HepG2 (cell line): ENCODE measurements around the gene B4GALT2. TPM values are rescaled to one million over a fixed set of nuclear protein-coding genes. Genes with fewer than 3 reads are reported as not detected.
A peak's percentile ranks its signal among the peaks of the same experiment; 100 is the strongest.

Source experiments
- CBX1 ChIP-seq: IDR thresholded peaks from one replicate; pipeline ENCODE4 v1.6.1; 2016; ENCODE audit warnings: antibody characterized with exemption, low read depth
- CSRNP1 ChIP-seq: sonication (generic); formaldehyde crosslinking; IDR thresholded peaks from 2 replicates; pipeline ENCODE4 v1.8.1; 2023; ENCODE audit warnings: mild to moderate bottlenecking, missing genetic modification reagents
- GABPB1 ChIP-seq: IDR thresholded peaks from 2 replicates; pipeline ENCODE4 v1.6.1; 2016; ENCODE audit warnings: mild to moderate bottlenecking, missing genetic modification reagents, moderate library complexity, missing compliant biosample characterization
- GATAD2A ChIP-seq: IDR thresholded peaks from 2 replicates; pipeline ENCODE4 v1.6.1; 2016
- HES4 ChIP-seq: sonication (generic); formaldehyde crosslinking; IDR thresholded peaks from 2 replicates; pipeline ENCODE4 v1.9.0; 2021; ENCODE audit warnings: mild to moderate bottlenecking, missing genetic modification reagents, borderline replicate concordance
- KDM2A ChIP-seq: sonication (generic); formaldehyde crosslinking; IDR thresholded peaks from 2 replicates; pipeline ENCODE4 v1.4.0; 2020; ENCODE audit warnings: low read depth, missing genetic modification reagents, borderline replicate concordance
- RELA ChIP-seq: sonication (generic); formaldehyde crosslinking; IDR thresholded peaks from 2 replicates; pipeline ENCODE4 v1.4.0; 2020; ENCODE audit warnings: missing genetic modification reagents
- SRY ChIP-seq: sonication (generic); formaldehyde crosslinking; IDR thresholded peaks from 2 replicates; pipeline ENCODE4 v1.8.0; 2022; ENCODE audit warnings: mild to moderate bottlenecking, missing genetic modification reagents
- TCF7 ChIP-seq: sonication (generic); IDR thresholded peaks from 2 replicates; pipeline ENCODE4 v1.6.1; 2016; ENCODE audit warnings: antibody characterized with exemption, low read depth
- TEAD3 ChIP-seq: optimal IDR thresholded peaks from 2 replicates; pipeline ENCODE3; 2016; ENCODE audit warnings: borderline replicate concordance
- ZBTB33 ChIP-seq: sonication (generic); formaldehyde crosslinking; IDR thresholded peaks from 2 replicates; pipeline ENCODE4 v1.4.0; 2020; ENCODE audit warnings: missing genetic modification reagents
- ZBTB38 ChIP-seq: sonication (generic); formaldehyde crosslinking; IDR thresholded peaks from 2 replicates; pipeline ENCODE4 v1.5.1; 2020; ENCODE audit warnings: mild to moderate bottlenecking, missing genetic modification reagents
- ZNF264 ChIP-seq: sonication (generic); formaldehyde crosslinking; IDR thresholded peaks from 2 replicates; pipeline ENCODE4 v1.4.0; 2020; ENCODE audit warnings: missing genetic modification reagents
- ZNF543 ChIP-seq: sonication (generic); formaldehyde crosslinking; IDR thresholded peaks from 2 replicates; pipeline ENCODE4 v1.4.0; 2020; ENCODE audit warnings: mild to moderate bottlenecking, missing genetic modification reagents
- ZNF629 ChIP-seq: sonication (generic); formaldehyde crosslinking; conservative IDR thresholded peaks from 2 replicates; pipeline ENCODE4 v1.5.0; 2020; ENCODE audit warnings: missing genetic modification reagents
- ZNF652 ChIP-seq: IDR thresholded peaks from 2 replicates; pipeline ENCODE4 v1.6.1; 2016; ENCODE audit warnings: low read depth, borderline replicate concordance
- ZNF775 ChIP-seq: sonication (generic); formaldehyde crosslinking; IDR thresholded peaks from 2 replicates; pipeline ENCODE4 v1.4.0; 2020; ENCODE audit warnings: missing genetic modification reagents, mild to moderate bottlenecking, moderate library complexity, borderline replicate concordance
- polyA plus RNA-seq, 8 experiments: library from polyadenylated mRNA; depleted of rRNA in 3 of 8; stranded (reverse) in 7 of 8; unstranded in 1 of 8; fragments of >200 nt; fragmentation: Illumina TruSeq in 4 of 8; extraction: Trizol in 4 of 8; gene quantifications; 2 replicates each; pipeline versions ENCODE4 v1.2.1 to v1.2.3, GENCODE V29; 2011 to 2016; ENCODE audit warnings: low read depth in 4 of 8, missing spikeins in 1 of 8, mixed read lengths in 1 of 8; ENCODE audit not compliant: insufficient read depth in 1 of 8
- total RNA-seq, 5 experiments: library from RNA; depleted of rRNA; stranded (reverse); fragments of >200 nt; fragmentation: Illumina TruSeq; extraction: Trizol; gene quantifications; 2 replicates each; pipeline ENCODE4 v1.2.3, GENCODE V29; 2016; ENCODE audit warnings: low read depth in 1 of 5
- TF ChIP-seq, protein P1 (sequence below): sonication (generic); formaldehyde crosslinking; IDR thresholded peaks from 2 replicates; pipeline ENCODE4 v1.5.0; 2020; ENCODE audit warnings: missing genetic modification reagents
- TF ChIP-seq, protein P2 (sequence below): IDR thresholded peaks from 2 replicates; pipeline ENCODE4 v1.6.1; 2016; ENCODE audit warnings: mild to moderate bottlenecking, missing biosample characterization, missing genetic modification reagents
- TF ChIP-seq, protein P3 (sequence below): IDR thresholded peaks from 2 replicates; pipeline ENCODE4 v1.6.1; 2016; ENCODE audit warnings: missing compliant biosample characterization, missing genetic modification reagents, borderline replicate concordance
- TF ChIP-seq, protein P4 (sequence below): IDR thresholded peaks from 2 replicates; pipeline ENCODE4 v1.6.1; 2016; ENCODE audit warnings: low read depth, borderline replicate concordance

Gene B4GALT2
- total and polyA plus RNA-seq, 2 of the 13 experiments (the other 11 are each of a cell fraction or from before 2014, with no cell fraction given): 41.9 to 78.0 TPM

- TF ChIP-seq, protein P1, sequence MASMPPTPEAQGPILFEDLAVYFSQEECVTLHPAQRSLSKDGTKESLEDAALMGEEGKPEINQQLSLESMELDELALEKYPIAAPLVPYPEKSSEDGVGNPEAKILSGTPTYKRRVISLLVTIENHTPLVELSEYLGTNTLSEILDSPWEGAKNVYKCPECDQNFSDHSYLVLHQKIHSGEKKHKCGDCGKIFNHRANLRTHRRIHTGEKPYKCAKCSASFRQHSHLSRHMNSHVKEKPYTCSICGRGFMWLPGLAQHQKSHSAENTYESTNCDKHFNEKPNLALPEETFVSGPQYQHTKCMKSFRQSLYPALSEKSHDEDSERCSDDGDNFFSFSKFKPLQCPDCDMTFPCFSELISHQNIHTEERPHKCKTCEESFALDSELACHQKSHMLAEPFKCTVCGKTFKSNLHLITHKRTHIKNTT (CRISPR knock-in tag): no peak
- TF ChIP-seq ZBTB38 (CRISPR knock-in tag) (no peak), ZNF775 (CRISPR knock-in tag) (0 out of 2 replicates have a peak, but pooled peaks have one; percentile 69), GABPB1 (peak; percentile 37; the same call in 1 of the 2 replicates), ZBTB33 (CRISPR knock-in tag) (no peak; the same call in 1 of the 2 replicates), SRY (CRISPR knock-in tag) (0 out of 2 replicates have a peak, but pooled peaks have one; percentile 69), TCF7 (peak; percentile 6; the same call in 1 of the 2 replicates), CBX1 (no peak), TEAD3 (peak; percentile 23), ZNF543 (CRISPR knock-in tag) (0 out of 2 replicates have a peak, but pooled peaks have one; percentile 21), ZNF264 (CRISPR knock-in tag) (no peak), ZNF629 (CRISPR knock-in tag) (no peak), HES4 (CRISPR knock-in tag) (no peak), RELA (CRISPR knock-in tag) (no peak), GATAD2A (CRISPR knock-in tag) (peak; percentile 66), KDM2A (CRISPR knock-in tag) (peak; percentile 35; the same call in 1 of the 2 replicates), CSRNP1 (CRISPR knock-in tag) (no peak), ZNF652 (CRISPR knock-in tag) (no peak)
- TF ChIP-seq, protein P2, sequence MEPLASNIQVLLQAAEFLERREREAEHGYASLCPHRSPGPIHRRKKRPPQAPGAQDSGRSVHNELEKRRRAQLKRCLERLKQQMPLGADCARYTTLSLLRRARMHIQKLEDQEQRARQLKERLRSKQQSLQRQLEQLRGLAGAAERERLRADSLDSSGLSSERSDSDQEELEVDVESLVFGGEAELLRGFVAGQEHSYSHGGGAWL (CRISPR knock-in tag): peak; percentile 26; the same call in 1 of the 2 replicates
- TF ChIP-seq, protein P3, sequence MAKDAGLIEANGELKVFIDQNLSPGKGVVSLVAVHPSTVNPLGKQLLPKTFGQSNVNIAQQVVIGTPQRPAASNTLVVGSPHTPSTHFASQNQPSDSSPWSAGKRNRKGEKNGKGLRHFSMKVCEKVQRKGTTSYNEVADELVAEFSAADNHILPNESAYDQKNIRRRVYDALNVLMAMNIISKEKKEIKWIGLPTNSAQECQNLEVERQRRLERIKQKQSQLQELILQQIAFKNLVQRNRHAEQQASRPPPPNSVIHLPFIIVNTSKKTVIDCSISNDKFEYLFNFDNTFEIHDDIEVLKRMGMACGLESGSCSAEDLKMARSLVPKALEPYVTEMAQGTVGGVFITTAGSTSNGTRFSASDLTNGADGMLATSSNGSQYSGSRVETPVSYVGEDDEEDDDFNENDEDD (CRISPR knock-in tag): no peak
- TF ChIP-seq, protein P4, sequence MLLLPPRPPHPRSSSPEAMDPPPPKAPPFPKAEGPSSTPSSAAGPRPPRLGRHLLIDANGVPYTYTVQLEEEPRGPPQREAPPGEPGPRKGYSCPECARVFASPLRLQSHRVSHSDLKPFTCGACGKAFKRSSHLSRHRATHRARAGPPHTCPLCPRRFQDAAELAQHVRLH (CRISPR knock-in tag): 0 out of 2 replicates have a peak, but pooled peaks have one; percentile 32
Observed at GRCh38 chr1:44031252-44032169, 52.5 kb downstream of the B4GALT2 start, which contains the start of gene SLC6A9 (continued).
